DND-41 (cell line): ENCODE results near the gene SLC38A8.

Source experiments
- CTCF ChIP-seq: IDR thresholded peaks from 2 replicates; pipeline ENCODE4 v1.5.1; 2012; ENCODE audit warnings: borderline replicate concordance, low read length, moderate library complexity, mild to moderate bottlenecking; ENCODE audit not compliant: poor library complexity, severe bottlenecking; ENCODE audit errors: extremely low read depth
- EZH2 ChIP-seq: IDR thresholded peaks from 3 replicates; pipeline ENCODE4 v1.6.1; 2012; ENCODE audit warnings: borderline replicate concordance, low read depth, mild to moderate bottlenecking, moderate library complexity, low read length, inconsistent platforms; ENCODE audit not compliant: severe bottlenecking

DNA sequence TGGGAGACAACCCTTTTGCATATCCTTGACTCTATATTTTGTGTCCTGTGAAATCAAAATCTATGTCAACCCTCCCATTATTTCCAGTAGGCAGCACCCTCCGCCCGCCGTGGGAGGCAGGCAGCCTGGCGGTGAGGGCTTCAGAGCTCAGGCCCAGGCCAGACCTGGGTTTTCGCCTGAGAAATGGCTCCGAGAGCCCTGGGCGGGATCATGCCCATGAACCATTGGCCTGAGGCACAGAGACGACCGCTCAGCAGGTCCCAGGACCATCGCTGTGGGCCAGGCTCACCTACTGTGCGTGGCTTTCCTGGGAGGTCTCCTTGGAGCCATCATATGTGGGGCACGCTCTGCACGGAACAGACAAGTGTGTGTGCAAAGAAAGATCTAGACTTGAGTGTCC is 6.3 kb upstream of the SLC38A8 start:
- TF ChIP-seq CTCF = no peak
- no peak for TF ChIP-seq EZH2
